Activated CD8-positive, alpha-beta T cell treated with anti-CD3 and anti-CD28 coated beads, Interleukin-2, amount 10 ng/mL, durations not matched to agents 7 days and 5 days (primary cell): ENCODE results near the gene CFAP410. TPM values are rescaled to one million over a fixed set of nuclear protein-coding genes. Genes with fewer than 3 reads are reported as not detected.
"Not testable (repeated sequence)": the region's sequence is repeated elsewhere in the genome, so short reads cannot be mapped to it uniquely, and the experiment has no call there.

Experiments
- ATAC-seq: fragments of 150-1000 bp; cut with Tn5 transposase; one replicate; pipeline ENCODE4 v1.10.0; 2021; ENCODE audit warnings: moderate library complexity
- CTCF ChIA-PET: fragments of 350-600 bp; sonication (Branson Sonifier 250); formaldehyde crosslinking; loops from one replicate; lab custom pipeline; 2021; ENCODE audit warnings: antibody characterized with exemption; lab: Charles Lee
- POLR2A ChIA-PET: fragments of 350-600 bp; sonication (Branson Sonifier 250); formaldehyde crosslinking; loops from one replicate; lab custom pipeline; 2021; ENCODE audit warnings: antibody characterized with exemption; lab: Charles Lee
- DNase-seq: peaks from one replicate; pipeline ENCODE4 v3.0.0-alpha.2; 2020
- H3K27ac Mint-ChIP-seq: one replicate; pipeline ENCODE4 v1.8.0; 2021; ENCODE audit warnings: mild to moderate bottlenecking, mixed read lengths
- H3K27me3 Mint-ChIP-seq: one replicate; pipeline ENCODE4 v1.8.0; 2021; ENCODE audit warnings: low read depth, mixed read lengths
- H3K36me3 Mint-ChIP-seq: one replicate; pipeline ENCODE4 v1.8.0; 2021; ENCODE audit warnings: low read depth, mixed read lengths
- H3K4me1 Mint-ChIP-seq: one replicate; pipeline ENCODE4 v1.8.0; 2021; ENCODE audit warnings: low read depth, mixed read lengths
- H3K4me3 Mint-ChIP-seq: one replicate; pipeline ENCODE4 v1.8.0; 2021; ENCODE audit warnings: mild to moderate bottlenecking, mixed read lengths
- H3K9me3 Mint-ChIP-seq: one replicate; pipeline ENCODE4 v1.8.0; 2022; ENCODE audit warnings: mixed read lengths; ENCODE audit not compliant: insufficient read depth
- total RNA-seq, 2 experiments: library from RNA; stranded (reverse); gene quantifications; one replicate each; pipeline ENCODE4 v1.2.3, GENCODE V29; 2021

Gene CFAP410
- total RNA-seq, 2 experiments from 2014 or later, result 16.8 to 17.4 TPM

DNA sequence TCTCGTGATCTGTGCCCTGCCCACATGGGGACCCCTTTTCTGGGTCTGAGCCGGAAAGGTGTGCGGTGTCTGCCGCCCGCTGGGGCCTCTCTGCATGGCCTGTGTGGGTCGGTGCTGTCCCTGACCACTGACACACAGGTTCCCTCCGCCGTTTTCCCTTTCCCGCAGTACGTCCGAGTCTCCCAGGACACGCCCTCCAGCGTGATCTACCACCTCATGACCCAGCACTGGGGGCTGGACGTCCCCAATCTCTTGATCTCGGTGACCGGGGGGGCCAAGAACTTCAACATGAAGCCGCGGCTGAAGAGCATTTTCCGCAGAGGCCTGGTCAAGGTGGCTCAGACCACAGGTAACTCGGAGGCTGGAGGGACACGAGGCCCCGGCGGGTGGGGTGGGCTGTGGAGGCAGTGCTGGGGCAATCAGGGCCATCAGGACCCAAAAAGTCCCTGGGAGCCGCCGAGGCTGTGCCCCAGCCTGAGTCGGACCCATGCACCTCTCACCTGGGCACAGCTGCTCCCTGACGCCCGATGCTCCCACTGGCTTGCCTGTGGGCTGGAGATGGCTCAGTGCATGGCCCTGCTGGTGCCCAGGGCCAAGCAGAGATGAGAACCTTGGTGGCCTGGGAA is 27.5 kb upstream of the CFAP410 start:
- DNase-seq (no peak), ATAC-seq (no peak)
- Mint-ChIP-seq H3K4me1 (peaks cover 10% of the 10 kb centered on the region), H3K9me3 (peaks cover 8% of the 10 kb centered on the region), H3K27me3 (no peaks in the 10 kb centered on the region), H3K4me3 (no peak overlapping the region), H3K36me3 (peaks cover 44% of the 10 kb centered on the region), H3K27ac (no peak overlapping the region)
- CTCF ChIA-PET, result no interaction called here
- POLR2A ChIA-PET, result no interaction called here

- ChIA-PET POLR2A (no interaction called here), CTCF (no interaction called here)
- Mint-ChIP-seq H3K27me3 (no peaks in the 10 kb centered on the region), H3K27ac (no peak overlapping the region), H3K4me3 (no peak overlapping the region), H3K9me3 (peaks cover 8% of the 10 kb centered on the region), H3K4me1 (peaks cover 10% of the 10 kb centered on the region), H3K36me3 (peaks cover 40% of the 10 kb centered on the region)
- ATAC-seq (no peak), DNase-seq (no peak)
These were observed 26.9 kb upstream of the CFAP410 start for GRCh38 chr21:44365967-44366585.

- no peak for ATAC-seq
- CTCF ChIA-PET, result no interaction called here
- Mint-ChIP-seq H3K4me1 (peaks cover 13% of the 10 kb centered on the region), H3K9me3 (peaks cover 8% of the 10 kb centered on the region), H3K36me3 (peaks cover 37% of the 10 kb centered on the region), H3K27me3 (no peaks in the 10 kb centered on the region), H3K4me3 (no peak overlapping the region), H3K27ac (no peak overlapping the region)
- POLR2A ChIA-PET, result no interaction called here
- DNase-seq, result no peak
These were observed 26.2 kb upstream of the CFAP410 start for GRCh38 chr21:44365251-44365966.

DNA sequence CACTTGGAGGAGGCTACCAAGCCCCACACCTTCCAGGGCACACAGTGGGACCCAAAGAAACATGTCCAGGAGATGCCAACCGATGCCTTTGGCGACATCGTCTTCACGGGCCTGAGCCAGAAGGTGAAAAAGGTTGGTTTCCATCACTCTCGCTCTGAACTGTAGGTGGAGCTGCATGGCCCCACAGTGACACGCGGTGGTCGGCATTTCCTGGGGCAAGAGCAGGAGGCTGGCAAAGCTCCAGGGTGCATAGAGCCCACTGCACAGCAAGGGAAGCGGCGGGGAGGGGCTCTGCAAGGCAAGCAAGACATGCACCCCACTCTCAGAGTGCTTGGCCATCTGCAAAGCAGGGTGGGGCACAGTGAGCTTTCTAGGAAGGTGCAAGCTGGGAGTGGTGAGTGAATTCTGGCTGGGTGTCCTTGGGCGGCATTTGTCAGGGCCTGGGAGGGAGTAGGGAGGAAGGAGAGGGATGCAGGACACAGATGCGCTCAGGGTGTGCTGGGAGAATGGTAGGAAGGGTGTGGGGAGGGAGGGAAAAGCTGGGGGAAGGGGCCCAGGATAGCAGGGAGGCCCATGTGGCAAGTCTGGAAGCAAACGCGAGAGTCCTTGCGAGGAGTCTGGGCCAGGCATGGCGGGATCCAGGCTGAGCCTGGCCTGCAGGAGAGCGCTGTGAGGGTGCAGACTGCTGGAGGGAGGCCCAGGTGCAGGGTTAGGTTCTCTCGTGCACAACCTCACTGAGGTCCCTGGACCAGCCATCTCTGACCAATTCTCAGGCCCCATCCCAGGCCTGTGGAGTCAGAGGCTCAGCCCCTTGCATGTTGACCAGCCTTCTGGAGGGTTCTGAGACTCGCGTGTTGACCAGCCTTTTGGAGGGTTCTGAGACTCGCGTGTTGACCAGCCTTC is 25.2 kb upstream of the CFAP410 start:
- CTCF ChIA-PET, result interaction anchor here (0.8 to 0.9 kb wide), 2 partner anchors 11 to 14 kb away, joined by 3 read pairs; partner anchors contain the start of gene TRPM2
- POLR2A ChIA-PET, result no interaction called here
- DNase-seq, result no peak

DNA sequence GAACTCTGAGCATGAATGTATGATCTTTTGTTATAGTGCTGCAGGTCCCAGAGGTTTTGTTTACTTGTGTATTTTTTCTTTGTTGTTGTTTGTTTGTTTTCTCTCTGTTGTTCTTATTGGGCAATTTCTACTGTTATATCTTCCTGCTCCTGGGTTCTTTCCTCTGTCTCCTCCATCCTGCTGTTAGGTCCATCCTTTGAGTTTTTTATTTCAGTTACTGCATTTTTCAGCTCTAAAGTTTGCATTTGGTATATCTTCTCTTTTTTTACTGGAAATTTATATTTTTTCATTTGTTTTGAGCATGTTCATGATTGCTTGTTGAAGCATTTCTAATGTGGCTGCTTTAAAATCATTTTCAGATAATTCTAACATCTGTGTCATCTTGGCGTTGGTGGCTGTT is 24.1 kb upstream of the CFAP410 start:
- peaks cover 8% of the 10 kb centered on the region for H3K9me3 Mint-ChIP-seq
- no peak overlapping the region for H3K4me3 Mint-ChIP-seq
- peaks cover 21% of the 10 kb centered on the region for H3K4me1 Mint-ChIP-seq
- peaks cover 45% of the 10 kb centered on the region for H3K36me3 Mint-ChIP-seq
- DNase-seq (no peak), ATAC-seq (no peak)
- POLR2A ChIA-PET, result no interaction called here
- CTCF ChIA-PET, result interaction anchor here (0.9 kb wide), 1 partner anchor 15 kb away, joined by 3 read pairs; no protein-coding TSS in a partner anchor
- H3K27me3 Mint-ChIP-seq, result no peaks in the 10 kb centered on the region
- H3K27ac Mint-ChIP-seq, result no peak overlapping the region

More for the DNA sequence above, 25.2 kb upstream of the CFAP410 start:
- Mint-ChIP-seq H3K27me3 (no peaks in the 10 kb centered on the region), H3K4me3 (no peak overlapping the region), H3K9me3 (peaks cover 8% of the 10 kb centered on the region), H3K4me1 (peaks cover 17% of the 10 kb centered on the region), H3K36me3 (peaks cover 41% of the 10 kb centered on the region), H3K27ac (no peak overlapping the region)
- ATAC-seq, result no peak

GRCh38 chr21:44361903-44362302 is 22.7 kb upstream of the CFAP410 start:
- H3K27me3 Mint-ChIP-seq, POLR2A ChIA-PET, H3K4me3 Mint-ChIP-seq, ATAC-seq, H3K9me3 Mint-ChIP-seq, DNase-seq, H3K27ac Mint-ChIP-seq: not testable (repeated sequence)
- CTCF ChIA-PET, result interaction anchor here (1.7 kb wide), 1 partner anchor 10 kb away, joined by 5 read pairs; no protein-coding TSS in a partner anchor
- Mint-ChIP-seq H3K4me1 (peaks cover 26% of the 10 kb centered on the region), H3K36me3 (peaks cover 53% of the 10 kb centered on the region)

DNA sequence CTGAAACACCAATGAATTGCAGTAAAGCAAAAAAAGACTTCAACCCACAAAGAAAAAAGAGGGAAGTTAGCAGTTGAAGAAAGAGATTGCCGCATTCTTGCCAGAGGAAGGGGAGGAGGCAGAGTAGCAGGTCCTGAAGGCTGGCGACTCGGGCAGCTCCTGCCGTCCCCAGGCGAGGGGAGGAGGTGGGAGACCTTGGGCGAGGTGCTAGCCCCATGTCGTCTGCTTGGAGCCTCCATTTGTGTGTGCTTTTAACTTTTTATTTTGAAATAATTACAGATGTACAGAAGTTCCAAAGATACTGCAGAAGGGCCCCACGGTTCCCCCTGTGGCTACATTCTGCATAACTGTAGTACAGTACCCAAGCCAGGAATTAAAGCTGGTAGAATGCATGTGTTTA is 21.0 kb upstream of the CFAP410 start:
- peaks cover 41% of the 10 kb centered on the region for H3K4me1 Mint-ChIP-seq
- no peak overlapping the region for H3K27ac Mint-ChIP-seq
- H3K9me3 Mint-ChIP-seq, result peaks cover 8% of the 10 kb centered on the region
- peaks cover 66% of the 10 kb centered on the region for H3K36me3 Mint-ChIP-seq
- POLR2A ChIA-PET, result no interaction called here
- CTCF ChIA-PET, result interaction anchor here (1.7 kb wide), 1 partner anchor 12 kb away, joined by 5 read pairs; no protein-coding TSS in a partner anchor
- no peaks in the 10 kb centered on the region for H3K27me3 Mint-ChIP-seq
- no peak for DNase-seq
- no peak for ATAC-seq
- no peak overlapping the region for H3K4me3 Mint-ChIP-seq

GRCh38 chr21:44359396-44359795 is 20.2 kb upstream of the CFAP410 start:
- Mint-ChIP-seq H3K36me3 (peaks cover 72% of the 10 kb centered on the region), H3K4me1 (peaks cover 48% of the 10 kb centered on the region), H3K27me3 (no peaks in the 10 kb centered on the region), H3K9me3 (peaks cover 8% of the 10 kb centered on the region), H3K4me3 (no peak overlapping the region), H3K27ac (no peak overlapping the region)
- ChIA-PET CTCF (no interaction called here), POLR2A (no interaction called here)
- ATAC-seq, result no peak
- DNase-seq, result no peak

DNA sequence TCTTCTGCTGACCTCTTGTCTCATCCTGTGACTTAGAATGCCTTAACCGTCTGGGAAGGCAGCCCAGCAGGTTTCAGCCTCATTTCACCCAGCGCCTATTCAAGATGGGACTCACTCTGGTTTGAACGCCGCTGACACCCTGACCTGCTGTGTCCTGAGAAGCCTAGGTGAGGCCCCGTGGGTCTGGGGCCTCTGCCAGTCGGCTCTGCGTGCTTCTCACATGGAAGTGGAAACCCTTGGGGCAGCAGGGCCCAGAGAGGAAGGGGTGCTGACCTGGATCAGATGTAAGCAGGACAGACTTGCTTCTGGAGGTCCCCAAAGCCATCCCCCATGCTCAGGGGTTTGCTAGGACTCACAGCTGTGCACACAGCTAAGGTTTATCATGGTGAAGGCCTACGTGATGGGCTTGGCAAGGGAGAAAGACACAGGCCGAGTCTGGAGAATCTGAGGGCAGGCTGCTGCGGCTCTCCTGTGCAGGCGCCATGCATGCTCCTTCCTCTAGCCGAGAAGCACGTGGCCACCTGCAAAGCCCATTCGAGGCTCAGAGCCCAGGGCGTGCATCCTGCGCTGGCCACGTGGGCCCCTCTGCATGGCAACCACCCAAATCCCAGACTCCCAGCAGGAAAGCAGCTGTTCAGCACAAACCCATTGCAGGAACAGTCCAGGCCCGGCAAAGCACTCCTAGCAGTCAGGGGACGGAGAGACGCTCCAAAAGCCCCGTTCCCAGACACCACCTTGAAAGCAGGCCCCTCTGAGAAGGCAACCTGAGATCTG is 18.1 kb upstream of the CFAP410 start:
- H3K36me3 Mint-ChIP-seq, result peaks cover 68% of the 10 kb centered on the region
- H3K4me1 Mint-ChIP-seq, result peaks cover 60% of the 10 kb centered on the region
- H3K4me3 Mint-ChIP-seq, result no peak overlapping the region
- no peak for ATAC-seq
- no peak for DNase-seq
- no peaks in the 10 kb centered on the region for H3K27me3 Mint-ChIP-seq
- H3K27ac Mint-ChIP-seq, result no peak overlapping the region
- CTCF ChIA-PET, result no interaction called here
- POLR2A ChIA-PET, result interaction anchor here (1.5 kb wide), 1 partner anchor 18 kb away, joined by 3 read pairs; the partner anchor contains the start of gene CFAP410
- peaks cover 3% of the 10 kb centered on the region for H3K9me3 Mint-ChIP-seq

DNA sequence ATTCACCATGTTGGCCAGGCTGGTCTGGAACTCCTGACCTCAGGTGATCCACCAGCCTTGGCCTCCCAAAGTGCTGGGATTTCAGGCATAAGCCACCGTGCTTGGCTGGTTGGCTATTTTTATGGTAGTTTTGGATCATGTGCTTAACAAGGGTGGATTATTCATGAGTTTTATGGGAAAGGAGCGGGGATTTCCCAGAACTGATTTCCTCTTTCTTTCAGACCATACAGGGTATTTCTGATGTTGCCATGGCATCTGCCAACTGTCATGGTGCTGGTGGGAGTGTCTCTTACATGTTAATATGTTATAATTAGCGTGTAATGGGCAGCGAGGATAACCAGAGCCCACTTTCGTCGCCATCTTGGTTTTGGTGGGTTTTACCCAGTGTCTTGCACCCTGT is 17.4 kb upstream of the CFAP410 start:
- DNase-seq (no peak), ATAC-seq (no peak)
- peaks cover 65% of the 10 kb centered on the region for H3K4me1 Mint-ChIP-seq
- ChIA-PET CTCF (no interaction called here), POLR2A (interaction anchor here (1.5 kb wide), 1 partner anchor 18 kb away, joined by 3 read pairs; the partner anchor contains the start of gene CFAP410)
- no peaks in the 10 kb centered on the region for H3K27me3 Mint-ChIP-seq
- no peak overlapping the region for H3K4me3 Mint-ChIP-seq
- H3K27ac Mint-ChIP-seq, result no peak overlapping the region
- H3K9me3 Mint-ChIP-seq, result peaks cover 3% of the 10 kb centered on the region
- peaks cover 68% of the 10 kb centered on the region for H3K36me3 Mint-ChIP-seq
